ENCODE data around the gene ATP1A3.
"Not testable (repeated sequence)": the region's sequence is repeated elsewhere in the genome, so short reads cannot be mapped to it uniquely, and the experiment has no call there.

The ATP1A3 gene

DNA sequence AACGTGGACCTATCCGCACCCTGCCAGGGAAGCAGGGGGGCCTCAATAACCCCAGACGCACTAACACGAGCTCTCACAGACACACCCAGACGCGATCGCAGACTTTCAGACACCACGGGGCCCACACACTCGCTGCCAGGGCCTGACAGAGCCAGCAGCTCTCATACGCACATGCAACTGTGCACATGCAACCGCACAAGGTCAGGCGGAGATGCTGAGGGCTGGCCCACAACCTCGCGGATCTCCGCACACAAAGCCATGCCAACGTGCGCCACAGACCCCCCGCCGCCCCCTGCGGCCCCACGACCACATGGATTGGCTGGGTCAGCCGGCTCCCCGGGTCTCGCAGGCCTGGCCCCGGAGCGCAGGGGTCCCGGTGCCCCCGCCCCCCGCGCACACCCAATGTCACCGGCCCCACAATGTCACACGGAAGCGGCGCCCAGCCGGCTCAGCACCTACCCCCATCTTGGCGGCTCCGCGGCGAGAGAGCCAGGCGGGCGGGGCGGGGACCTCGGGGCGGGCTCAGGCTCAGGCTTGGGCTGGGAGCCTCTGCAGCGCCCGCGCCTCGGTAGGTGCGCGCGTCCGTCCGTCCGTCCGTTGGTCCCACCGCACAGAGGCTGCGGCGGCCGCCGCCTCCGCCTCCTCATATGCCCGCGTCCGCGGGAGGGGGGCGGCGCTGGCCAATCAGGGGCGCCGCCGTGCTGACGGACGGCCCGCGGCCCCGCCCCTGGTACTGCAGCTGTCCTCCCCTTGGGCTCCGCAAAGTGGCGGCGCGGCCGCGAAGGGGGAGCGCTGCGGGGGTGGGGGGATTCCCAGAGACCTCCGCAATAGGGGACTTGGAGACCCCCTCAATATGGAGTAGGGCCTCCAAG, at the start of gene ATP1A3:
ATP1A3 (minus strand) TSS at position 619 of the 872 bp plus-strand sequence; CDS start at position 465, 154 bp downstream.
- peak; percentile 97 for DNase-seq

DNA sequence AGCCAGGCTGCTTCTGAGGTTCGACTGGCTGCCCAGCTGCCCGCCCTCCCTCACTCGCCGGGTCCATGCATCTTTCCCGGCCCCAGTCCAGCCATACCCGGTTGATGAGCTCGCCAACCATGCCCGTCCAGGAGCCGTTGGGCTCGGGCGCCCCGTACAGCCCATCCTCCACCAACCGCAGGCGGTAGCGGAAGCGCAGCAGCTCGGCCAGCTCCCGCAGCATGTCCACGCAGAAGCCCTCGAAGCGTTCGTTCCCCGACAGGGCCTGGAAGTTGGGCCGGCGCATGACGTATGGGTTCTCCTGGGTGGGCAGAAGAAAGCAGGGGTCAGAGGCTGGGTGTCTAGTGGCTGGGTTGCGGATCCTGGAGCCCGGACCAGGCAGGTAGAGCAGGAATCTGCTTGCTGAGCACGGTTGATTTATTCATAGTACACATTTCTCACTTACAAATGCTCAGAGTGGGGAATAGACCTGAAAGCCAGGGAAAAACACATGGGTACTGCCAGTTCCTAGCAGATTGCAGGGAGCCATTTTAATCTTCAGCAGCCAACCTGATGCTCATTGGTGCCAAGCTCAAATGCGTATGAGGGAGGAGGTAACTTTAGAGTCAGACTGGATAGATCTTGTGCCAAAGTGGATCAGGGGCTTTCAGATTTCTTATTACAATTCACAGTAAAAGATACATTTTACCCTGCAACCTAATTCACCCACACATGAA, 48.6 kb upstream of the ATP1A3 start:
- no peak for DNase-seq

- not testable (repeated sequence) for DNase-seq
Measured at GRCh38 chr19:42040491-42040890, 46.5 kb upstream of the ATP1A3 start.

DNA sequence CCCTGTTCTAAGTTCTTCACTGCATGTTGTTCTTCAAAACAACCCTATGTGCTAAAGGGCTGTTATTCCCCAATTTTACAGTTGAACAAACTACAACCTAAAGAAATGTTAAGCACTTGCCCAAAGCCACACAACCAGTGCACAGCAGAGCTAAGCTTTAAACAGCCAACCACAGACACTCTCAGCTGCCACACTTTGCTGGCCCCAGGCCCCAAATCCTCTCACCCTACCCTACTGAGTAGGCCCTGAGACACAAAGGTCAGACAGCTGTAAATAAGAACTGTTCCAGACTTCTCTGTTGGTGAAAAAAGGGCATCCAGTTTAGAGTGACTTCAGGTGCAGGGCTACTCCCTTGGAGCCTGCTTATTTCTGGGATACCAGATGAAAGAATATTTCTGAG, 46.0 kb upstream of the ATP1A3 start:
- no peak for DNase-seq

DNA sequence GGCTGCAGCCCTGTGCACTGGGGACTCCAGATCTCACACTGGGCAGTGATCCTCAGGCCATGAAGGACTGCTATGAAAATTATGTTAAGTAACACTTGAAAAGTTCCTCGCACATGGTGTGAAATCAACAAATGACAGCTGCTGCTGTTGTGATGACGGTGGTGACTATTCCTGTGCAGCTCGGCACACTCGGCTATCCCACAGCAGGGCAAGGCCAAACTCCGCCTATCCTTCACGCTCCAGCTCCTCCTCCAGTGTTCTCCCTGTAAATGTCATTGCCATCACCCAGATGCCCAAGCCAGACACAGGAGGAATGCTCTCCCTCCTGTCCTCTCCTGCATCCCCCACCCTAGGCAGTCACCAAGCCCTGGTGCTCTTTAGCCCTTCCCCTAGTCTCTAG, 44.6 kb upstream of the ATP1A3 start:
- DNase-seq, result no peak

DNA sequence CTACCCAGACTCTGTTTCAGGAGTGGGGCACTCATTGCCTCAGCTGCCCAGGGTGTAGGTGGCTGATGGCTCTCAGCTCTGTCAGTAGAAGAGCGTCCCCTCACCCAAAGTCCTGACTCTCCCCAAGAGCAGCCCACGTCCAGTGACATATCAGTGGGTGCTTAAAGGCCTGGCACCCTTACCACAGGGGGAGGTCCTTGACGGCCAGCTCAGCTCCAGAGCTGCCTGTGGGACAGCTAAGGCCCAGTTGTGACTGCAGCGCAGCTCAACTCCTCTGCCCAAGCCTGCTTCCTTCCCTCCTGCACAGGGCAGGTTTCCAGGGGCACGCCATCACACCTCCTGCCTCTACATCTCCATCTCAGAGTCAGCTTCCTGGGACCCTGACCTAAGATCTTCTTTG, 43.6 kb upstream of the ATP1A3 start:
- no peak for DNase-seq

DNA sequence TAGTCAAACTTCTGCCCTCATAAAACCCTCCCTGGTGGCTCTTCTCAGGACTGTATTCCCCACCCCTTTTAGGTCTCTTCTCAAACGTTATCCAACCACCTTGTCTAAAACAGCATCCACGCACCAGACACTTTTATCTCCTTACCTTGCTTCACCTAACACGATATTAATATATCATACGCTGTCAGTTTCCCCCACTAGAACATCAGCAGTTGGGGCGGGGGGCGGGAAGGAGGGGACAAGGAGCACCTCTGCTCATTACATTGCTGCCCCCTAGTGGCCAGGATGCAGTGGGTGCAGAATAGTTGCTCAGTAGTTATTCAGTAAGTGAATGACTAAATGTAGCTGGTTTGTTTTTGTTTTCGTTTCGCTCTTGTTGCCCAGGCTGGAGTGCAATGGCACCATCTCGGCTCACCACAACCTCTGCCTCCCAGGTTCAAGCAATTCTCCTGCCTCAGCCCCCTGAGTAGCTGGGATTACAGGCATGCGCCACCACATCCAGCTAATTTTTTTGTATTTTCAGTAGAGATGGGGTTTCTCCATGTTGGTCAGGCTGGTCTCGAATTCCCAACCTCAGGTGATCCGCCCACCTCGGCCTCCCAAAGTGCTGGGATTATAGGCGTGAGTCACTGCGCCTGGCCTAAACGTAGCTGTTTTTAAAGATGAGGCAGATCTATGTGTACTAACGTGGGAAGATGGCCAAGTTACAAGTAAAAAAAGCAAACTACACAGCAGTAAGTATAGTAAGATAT, 40.8 kb upstream of the ATP1A3 start:
- DNase-seq, result peak; percentile 52

DNA sequence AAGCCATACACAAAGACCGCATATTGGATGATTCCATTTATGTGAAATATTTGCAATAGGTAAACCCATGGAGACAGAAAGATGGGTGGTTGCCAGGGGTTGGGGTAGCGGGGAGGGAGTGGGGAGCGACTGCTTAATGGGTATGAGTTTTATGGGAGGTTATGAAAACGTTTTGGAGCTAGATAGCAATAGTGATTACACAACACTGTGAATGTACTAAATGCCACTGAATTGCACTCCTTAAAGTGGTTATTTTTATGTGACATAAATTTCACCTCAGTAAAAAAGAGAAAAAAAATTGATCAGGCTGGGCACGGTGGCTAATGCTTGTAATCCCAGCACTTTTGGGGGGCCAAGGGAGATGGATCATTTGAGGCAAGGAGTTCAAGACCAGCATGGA, 39.4 kb upstream of the ATP1A3 start:
- DNase-seq, result no peak

DNA sequence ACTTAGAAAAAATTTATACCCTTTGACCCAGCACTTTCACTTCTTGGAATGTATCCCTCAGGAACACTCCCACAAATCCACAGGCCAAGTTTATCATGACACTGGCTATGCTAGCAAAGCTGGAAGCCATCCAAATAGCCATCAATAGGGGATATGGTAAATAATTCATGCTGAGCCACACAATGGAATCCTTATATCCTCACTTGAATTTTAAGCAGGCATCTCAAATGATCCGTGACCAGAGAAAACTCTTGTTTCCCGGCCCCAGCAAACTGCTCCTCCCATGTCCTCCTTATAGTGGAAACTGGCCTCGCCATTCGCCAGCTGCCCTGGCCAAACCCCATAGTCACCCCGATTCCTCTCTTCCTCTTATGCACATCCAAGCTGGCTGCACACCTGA, 38.4 kb upstream of the ATP1A3 start:
- no peak for DNase-seq

DNA sequence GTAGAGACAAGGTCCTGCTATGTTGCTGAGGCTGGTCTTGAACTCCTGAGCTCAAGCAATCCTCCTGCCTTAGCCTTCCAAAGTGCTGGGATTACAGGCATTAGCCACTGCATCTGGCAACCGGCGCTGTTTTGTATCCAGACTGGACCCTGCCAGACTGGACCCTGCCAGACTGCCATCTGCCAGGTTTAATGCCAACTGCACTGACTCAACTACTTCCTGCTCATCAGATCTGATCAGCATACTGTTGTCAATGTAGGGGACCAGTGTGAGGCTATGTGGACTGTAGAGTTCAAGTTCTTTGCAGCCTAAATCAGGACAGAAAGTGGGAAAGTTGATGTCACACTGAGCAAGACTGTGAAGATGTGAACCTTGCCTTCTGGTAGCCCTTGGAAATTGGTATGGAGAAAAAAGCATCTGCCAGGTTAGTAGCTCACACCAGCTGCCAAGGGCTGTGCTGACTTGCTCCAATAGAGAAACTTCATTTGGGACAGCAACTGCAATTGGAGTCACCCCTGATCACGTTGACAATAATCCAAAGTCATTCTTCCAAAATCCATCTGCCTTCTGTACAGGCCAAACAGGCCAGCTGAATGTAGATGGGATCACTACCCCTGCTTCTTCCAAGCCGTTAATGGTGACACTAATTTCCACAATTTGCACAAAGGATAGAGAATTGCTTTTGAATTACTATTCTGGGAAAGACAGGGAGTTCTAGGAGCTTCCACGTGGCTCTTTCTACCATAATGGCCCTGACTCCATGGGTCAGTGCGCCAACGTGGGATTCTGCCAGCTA, 36.8 kb upstream of the ATP1A3 start:
- no peak for DNase-seq

GRCh38 chr19:42028304-42029216, 34.5 kb upstream of the ATP1A3 start:
- no peak for DNase-seq

DNA sequence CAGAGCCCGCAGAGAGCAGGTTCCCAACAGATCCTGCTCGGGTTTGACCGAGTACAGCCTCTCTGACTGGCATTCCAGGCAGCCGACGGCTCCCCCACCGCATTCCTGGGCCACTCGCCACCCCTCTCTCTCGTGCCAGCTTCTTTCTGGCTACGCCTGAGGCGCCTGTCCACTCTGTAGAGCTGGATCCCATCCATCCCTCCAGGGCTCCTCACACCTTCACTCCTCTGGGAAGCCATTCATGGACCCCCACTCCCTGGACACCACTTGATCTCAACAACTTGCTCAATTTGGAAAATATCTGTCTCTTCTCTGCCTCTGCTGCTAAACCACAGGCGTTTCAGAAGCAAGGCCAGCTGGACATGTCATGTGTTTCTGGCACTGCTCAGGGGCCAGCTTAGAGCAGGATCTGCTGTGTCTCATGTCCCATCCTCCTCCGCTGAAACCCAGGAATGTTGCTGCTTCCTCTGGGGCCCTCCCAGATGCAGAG, 30.6 kb upstream of the ATP1A3 start:
- DNase-seq, result no peak

GRCh38 chr19:42023943-42024260, 29.9 kb upstream of the ATP1A3 start:
- no peak for DNase-seq

GRCh38 chr19:42023121-42023942, 29.3 kb upstream of the ATP1A3 start:
- no peak for DNase-seq

GRCh38 chr19:42022616-42023015, 28.6 kb upstream of the ATP1A3 start:
- no peak for DNase-seq

GRCh38 chr19:42021185-42021584, 27.2 kb upstream of the ATP1A3 start:
- DNase-seq, result no peak

- no peak for DNase-seq
Measured at GRCh38 chr19:42018503-42019193, 24.6 kb upstream of the ATP1A3 start.

DNA sequence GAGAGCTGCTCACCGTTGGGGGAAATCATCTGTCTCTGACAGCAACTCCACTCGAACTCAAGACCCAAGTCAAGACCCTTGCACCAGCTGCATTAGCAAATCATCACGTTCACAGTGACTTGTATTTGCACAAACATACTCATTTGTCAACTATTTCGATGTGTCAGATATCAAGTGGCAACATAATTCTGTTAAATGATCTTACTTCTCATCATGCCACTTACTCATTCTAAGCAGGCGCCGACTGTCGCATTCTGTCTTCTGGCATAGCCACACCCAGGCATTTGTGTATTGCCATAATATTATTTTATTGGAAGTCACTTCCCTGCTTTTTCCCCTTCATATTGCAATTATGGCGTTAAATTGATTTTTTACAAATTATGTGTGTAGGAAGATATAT, 23.0 kb upstream of the ATP1A3 start:
- no peak for DNase-seq

DNA sequence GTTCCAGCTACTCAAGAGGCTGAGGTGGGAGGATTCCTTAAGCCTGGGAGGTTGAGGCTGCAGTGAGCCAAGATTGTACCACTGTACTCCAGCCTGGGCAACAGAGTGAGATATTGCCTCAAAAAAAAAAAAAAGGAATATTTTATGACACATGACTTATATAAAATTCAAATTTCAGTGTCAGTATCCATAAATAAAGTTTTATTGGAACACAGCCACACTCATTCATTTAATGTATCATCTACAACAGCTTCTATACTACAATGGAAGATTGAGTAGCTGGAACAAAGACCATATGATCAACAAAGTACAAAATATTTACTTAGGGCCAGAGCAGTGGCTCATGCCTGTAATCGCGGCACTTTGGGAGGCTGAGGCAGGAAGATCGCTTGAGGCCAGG, 18.7 kb upstream of the ATP1A3 start:
- DNase-seq, result not testable (repeated sequence)

Data from 8988T (cell line).